Endometrium (tissue), 2 donors: ENCODE data around the gene MCM9.
A peak's percentile ranks its signal among the peaks of the same experiment; 100 is the strongest.

ENCODE experiments used
- FAIRE-seq: peaks from 2 replicates; lab custom pipeline; 2012; peaks lifted over from hg19 to GRCh38; lab: Jason Lieb, UNC
- donor health status: control.
- donor health status: control.

The MCM9 gene

DNA sequence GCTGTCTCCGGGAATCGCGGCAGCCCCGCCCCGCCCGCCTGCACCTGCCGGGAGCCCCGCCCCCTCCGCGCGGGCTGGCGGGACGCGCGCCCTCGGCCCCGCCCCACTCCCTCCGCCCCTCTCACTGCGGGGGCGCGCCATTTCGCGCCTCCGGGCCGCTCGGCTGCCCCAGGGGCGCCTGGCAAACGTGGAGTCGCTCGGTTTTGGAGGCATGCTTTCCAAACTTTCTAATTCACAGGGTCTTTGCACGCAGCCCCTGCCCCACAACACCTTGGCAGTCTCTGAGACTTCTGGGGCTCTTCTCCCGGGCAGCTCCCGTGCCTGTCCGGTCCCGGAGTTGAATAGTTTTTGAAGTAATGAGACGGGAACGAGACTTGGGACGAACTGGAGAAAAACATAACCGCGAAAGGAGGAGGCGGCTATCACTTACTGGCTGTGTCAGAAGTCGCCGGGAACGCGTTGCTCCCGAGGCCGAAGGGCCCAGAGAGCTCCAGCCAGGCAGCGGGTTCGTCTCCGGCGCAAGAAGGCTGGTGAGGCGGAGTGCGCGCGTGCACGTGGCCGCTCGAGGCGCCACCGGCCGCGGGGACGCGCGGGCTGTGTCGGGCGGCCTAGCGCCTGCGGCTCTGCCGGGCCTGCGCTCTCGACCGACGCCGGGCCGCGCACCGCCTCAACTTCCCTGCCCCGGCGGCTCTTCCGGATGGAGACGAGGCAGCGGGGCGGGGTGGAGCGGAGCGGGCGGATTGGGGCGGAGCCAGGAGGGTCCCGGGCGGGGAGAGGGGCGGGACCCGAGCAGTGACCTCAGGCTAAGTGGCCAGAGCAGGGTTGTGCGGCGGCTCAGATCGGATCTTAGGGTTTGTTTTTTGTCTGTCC, at the start of gene MCM9:
Gene MCM9, minus strand, starts transcription at position 699 of the 870 bp plus-strand sequence. CDS start 3,436 bp downstream, outside the sequence.
- no peak for FAIRE-seq

GRCh38 chr6:118984342-118984741, 49.4 kb upstream of the MCM9 start:
- FAIRE-seq = no peak

GRCh38 chr6:118982575-118982911, 47.6 kb upstream of the MCM9 start:
- FAIRE-seq = no peak

- no peak for FAIRE-seq
Observed at GRCh38 chr6:118981884-118982574, 47.1 kb upstream of the MCM9 start.

- FAIRE-seq = no peak
Observed at GRCh38 chr6:118980063-118980462, 45.1 kb upstream of the MCM9 start.

- FAIRE-seq = no peak
Observed at GRCh38 chr6:118974790-118975189, 39.8 kb upstream of the MCM9 start.

- no peak for FAIRE-seq
Observed at GRCh38 chr6:118971682-118972081, 36.7 kb upstream of the MCM9 start.

GRCh38 chr6:118970866-118971265, 35.9 kb upstream of the MCM9 start:
- no peak for FAIRE-seq

- FAIRE-seq = peak; percentile 53
Observed at GRCh38 chr6:118968416-118968815, 33.5 kb upstream of the MCM9 start.

GRCh38 chr6:118967239-118967638, 32.3 kb upstream of the MCM9 start:
- no peak for FAIRE-seq

DNA sequence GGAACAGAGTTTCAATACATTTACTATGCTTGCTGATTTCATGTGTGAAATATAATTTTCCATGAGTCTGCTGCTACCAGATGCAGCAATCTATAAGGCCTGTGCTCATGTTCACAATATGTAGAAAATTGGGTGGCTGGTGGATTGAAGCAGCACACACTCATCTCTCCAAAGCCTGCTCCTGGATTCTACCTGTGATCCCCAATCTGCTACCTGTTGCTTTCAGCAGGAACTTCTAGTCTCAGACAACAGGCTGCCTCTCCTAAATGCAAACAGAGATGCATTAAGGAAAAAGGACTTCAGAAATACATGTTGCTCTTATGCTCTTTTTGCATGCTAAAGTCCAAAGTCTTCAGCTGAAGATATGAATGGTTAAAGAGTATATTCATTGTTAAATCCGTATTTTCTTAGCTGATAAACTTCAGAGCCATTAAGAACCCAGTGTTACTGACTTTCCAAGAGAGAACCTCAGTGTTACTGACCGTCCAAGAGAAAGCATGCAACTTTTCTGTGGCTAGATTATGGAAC, 30.9 kb upstream of the MCM9 start:
- FAIRE-seq = no peak

GRCh38 chr6:118965371-118965770, 30.4 kb upstream of the MCM9 start:
- no peak for FAIRE-seq

GRCh38 chr6:118963003-118963402, 28.0 kb upstream of the MCM9 start:
- FAIRE-seq = peak; percentile 93

- FAIRE-seq = no peak
Observed at GRCh38 chr6:118959903-118960302, 24.9 kb upstream of the MCM9 start.

DNA sequence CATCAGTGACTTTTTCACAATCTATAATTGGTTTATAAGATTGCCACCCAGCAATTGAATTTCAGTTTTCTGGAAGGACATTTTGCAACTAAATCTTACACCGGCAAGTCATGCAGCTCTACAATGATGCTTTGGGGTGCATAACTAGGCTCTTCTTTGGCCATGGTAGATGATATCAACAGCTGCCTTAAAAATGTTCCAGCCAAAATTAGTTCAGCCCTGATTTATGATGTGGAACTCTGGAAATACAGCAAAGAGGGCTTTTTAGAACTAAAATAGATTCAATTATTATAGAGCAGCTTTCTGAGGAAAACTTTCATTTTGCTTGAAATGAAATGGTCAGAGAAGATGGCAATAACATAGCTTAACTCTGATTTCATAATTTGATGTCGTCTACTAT, 18.4 kb upstream of the MCM9 start:
- FAIRE-seq = no peak

GRCh38 chr6:118952683-118953082, 17.7 kb upstream of the MCM9 start:
- no peak for FAIRE-seq

DNA sequence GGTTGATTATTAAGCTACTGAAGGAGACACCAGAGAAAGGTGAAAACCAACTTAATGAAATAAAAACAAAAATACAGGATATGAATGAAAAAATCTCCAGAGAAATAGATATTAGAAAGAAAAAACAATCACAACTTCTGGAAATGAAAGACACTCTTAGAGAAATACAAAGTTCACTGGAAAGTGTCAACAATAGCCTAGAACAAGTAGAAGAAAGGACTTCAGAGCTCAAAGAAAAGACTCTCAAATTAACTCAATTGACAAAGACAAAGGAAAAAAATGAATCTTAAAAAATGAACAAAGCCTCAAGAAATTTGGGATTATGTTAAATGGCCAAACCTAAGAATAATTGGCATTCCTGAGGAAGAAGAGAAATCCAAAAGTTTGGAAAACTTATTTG, 10.3 kb upstream of the MCM9 start:
- no peak for FAIRE-seq

DNA sequence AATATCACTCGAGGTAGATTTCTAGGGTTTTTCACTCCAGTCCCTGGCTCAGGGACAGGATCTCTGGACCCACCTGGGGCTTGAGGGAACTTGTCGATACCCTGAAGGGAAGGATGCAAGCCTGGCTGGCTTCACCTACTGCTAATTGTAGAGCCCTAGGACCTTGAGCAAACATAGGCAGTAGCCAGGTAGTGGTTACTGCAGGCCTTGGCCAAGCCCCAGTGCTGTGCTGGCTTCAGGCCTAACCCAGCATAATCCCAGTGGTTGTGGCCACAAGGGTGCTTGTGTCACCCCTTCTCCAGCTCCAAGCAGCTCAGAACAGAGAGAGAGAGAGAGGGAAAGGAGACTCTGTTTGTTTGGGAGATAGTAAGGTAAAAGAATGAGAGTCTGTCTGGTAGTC, 5.8 kb upstream of the MCM9 start:
- no peak for FAIRE-seq

DNA sequence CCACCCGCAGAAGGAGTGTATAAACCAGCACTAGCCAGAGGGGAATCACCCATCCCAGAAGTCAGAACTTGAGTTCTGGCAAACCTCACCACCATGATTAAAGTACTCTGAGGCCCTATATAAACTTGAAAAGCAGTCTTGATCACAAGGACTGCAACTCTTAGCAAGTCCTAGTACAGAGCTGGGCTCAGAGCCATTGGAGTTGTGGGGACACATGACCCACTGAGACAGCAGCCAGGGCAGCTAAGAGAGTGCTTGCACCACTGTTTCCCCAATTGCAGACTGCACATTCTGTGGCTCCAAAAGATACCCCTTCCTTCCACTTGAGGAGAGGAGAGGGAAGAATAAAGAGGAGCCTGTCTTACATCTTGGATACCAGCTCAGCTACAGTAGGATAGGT, 4.7 kb upstream of the MCM9 start:
- FAIRE-seq = no peak

- no peak for FAIRE-seq
Observed at GRCh38 chr6:118935978-118936703, 1.2 kb upstream of the MCM9 start.

DNA sequence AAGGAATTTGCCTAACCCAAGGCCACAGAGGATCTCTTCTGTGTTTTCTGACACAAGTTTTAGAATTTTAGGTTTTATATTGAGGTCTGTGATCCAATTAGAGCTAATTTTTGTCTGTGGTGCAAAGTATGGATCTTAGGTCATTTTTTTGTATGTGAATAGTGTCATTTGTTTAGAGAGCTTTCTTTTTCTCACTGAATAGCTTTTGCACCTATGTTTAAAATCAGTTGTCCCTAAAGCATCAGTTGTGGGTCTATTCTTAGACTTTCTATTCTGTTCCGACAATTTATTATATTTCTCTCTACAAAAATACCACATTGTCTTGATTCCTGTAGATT, 341 bp upstream of the MCM9 start:
- no peak for FAIRE-seq

GRCh38 chr6:118933855-118934460, 1.0 kb downstream of the MCM9 start:
- no peak for FAIRE-seq
